ENCODE measurements around the gene DCAKD.
A peak's percentile ranks its signal among the peaks of the same experiment; 100 is the strongest.

Gene DCAKD

DNA sequence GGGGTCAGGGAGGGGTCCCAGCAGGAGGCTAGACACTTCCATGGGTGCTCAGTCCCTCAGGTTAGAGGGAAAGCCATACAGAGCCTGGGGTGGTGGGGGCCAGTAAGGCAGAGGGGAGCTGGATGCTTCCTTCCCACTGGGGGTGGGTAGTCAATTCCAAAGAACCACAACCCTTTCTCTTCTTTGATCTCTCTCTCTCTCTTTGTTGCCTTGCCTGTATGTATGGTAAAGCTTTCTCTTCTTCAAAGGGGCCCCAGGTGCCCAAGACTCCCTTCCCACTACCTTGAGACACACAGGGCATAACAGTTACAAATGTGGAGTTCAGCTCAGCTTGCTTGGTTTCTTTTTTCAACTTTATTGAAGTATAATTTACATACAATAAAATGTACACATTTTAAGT lies 52.8 kb downstream of the DCAKD start:
- DNase-seq, result no peak

DNA sequence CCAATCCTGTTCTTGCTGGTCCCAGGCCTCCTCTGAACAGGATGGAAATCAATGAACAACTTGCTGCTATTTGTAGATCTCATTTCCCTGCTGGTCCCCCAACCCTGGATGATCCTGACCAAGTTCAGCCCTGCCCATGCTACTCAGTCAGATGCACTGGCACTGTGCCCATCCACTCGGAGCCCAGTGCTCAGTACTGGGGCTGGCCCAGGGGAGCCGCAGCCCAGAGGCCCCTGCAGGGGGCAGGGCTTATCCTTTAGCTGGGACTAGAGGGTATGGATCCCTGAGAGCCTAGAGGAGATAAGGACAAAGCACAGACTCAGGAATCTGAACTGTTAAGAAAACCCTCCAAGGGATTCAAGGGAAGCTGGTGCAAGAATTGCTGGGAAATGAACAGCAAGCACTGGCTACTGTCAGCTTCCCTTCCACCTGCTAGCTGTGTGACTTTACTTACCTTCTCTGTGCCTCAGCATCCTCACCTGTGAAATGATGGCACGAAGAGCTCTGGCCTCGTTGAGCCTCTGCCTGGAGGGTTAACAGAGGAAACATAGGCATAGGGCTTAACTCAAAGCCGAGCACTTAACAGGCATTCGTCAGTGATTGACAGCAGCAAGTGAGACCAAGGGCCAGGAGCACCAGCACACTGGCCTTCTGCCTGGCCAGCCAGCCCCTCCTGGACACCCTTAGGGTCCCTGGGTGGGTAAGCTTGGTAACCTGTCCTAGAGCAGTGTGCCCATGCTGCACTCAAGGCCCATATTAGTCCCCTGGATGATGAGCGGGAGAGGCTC lies 53.5 kb downstream of the DCAKD start:
- no peak for DNase-seq

DNA sequence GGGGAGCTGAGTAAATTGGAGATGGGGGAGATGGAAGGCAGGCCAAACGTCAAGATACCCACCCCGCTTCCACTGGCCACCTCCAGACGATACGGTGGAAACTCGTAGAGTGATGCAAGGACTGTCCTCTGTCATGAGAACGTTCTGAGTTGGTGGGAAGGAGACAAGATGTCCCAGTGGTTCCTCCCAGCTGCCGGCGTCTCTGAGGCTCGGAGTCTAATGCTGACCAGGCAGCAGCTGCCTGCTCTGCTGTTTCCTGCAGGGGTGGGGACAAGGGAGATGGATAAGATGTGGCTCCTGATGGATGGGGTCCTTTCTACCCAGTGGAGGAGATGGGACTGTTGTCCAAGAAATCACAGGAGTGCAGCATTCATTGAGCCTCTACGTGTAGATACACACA lies 55.1 kb downstream of the DCAKD start:
- no peak for DNase-seq

DNA sequence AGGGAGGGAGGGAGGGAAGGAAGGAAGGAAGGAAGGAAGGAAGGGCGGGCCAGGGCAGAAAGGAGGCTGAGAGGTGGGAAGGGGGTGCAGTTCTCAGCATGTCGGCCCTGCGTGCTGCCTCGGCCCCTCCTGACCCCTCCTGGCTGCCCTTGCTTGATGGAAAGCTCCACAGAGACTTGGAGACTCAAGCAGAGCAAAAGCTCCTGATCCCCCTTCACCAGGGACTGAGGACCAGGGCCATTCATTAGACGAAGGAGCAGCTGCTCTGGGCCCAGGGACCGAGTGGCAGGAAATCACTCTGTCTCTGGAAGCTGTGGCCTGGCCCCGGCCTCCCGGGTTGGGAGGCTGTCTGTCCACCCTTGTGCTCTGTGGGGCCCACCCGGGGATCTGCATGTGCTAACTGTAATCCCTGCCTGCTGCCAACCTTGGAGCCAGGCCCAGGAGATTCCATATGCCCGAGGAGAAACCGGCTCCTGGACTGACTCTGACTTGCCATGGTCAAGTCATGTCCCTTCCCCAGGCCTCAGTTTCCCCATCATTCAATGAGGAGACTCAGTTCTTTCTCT lies 55.9 kb downstream of the DCAKD start:
- no peak for DNase-seq

DNA sequence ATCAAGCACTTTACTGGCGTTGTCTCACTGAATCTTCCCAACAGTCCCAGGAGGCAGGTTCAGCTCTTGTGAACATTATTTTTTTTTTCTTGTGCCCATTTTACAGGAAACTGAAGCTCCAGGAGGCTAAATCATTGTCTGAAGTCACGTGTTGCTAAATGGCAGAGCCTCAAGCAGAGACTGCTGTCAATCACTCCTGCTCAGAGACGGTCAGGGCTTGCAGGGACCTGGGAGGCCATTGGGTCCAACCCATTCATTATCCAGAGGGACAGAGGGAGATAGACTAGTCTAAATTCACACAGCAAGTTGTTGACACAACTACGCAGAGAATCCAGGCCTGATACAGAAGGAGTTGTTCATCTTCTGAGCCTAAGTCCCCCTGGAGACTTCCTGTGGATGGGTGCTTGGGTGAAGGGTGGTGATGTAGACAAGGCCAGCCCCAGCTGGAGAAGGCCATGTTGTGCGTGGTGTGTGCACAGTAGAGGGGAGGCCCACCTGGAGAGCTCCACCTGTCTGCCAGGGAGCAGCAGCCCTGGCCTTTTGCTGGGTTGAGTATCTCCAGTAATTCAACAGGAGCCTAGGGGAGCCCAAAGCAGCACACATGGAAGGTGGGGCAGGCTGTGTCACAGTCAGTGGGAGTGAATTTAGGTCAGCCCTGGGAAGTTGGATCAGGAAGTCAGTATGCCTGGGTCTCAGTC lies 59.0 kb downstream of the DCAKD start:
- DNase-seq, result no peak

DNA sequence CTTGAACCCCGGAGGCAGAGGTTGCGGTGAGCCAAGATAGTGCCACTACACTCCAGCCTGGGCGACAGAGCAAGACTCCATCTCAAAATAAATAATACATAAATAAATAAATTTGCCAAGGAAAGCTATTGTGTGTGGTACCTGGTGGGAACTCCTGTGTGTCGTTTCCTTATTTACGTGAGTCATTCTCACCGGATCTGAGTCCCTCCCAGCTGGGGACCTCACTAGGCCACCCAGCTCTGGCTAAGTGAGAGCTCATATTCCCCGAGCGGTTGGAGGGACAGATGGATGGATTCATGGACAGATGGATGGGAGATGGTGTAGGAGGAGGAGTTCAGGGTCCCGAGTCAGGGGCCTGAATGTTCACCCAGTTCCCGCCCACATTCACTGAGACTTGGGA lies 60.4 kb downstream of the DCAKD start:
- no peak for DNase-seq

DNA sequence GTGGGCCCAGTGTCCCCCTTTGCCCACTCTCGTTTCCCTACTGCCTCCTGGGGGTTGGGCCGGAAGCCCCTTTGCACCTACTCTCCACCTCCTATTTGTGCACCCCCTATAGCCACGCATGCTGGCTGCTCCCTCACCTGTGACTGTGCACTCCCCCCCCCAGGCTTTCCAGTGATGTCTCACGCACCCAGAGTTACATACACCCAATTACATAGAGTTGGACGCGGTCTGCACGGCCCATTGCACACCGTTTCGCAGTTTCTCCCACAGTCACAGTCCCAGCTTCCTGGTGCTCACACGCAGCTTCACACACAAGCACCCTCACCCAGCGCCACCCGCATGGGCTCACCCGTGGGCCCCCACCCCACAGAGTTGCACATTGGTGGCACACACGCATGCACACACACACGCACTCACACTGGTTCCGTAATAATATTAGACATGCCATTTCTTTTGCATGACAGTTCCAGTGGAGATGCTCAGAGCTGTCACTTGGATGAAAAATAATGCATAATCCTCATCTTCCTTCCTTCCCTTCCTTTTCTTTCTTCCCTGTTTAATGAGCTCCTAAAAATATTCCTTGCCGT lies 61.8 kb downstream of the DCAKD start:
- DNase-seq, result no peak

DNA sequence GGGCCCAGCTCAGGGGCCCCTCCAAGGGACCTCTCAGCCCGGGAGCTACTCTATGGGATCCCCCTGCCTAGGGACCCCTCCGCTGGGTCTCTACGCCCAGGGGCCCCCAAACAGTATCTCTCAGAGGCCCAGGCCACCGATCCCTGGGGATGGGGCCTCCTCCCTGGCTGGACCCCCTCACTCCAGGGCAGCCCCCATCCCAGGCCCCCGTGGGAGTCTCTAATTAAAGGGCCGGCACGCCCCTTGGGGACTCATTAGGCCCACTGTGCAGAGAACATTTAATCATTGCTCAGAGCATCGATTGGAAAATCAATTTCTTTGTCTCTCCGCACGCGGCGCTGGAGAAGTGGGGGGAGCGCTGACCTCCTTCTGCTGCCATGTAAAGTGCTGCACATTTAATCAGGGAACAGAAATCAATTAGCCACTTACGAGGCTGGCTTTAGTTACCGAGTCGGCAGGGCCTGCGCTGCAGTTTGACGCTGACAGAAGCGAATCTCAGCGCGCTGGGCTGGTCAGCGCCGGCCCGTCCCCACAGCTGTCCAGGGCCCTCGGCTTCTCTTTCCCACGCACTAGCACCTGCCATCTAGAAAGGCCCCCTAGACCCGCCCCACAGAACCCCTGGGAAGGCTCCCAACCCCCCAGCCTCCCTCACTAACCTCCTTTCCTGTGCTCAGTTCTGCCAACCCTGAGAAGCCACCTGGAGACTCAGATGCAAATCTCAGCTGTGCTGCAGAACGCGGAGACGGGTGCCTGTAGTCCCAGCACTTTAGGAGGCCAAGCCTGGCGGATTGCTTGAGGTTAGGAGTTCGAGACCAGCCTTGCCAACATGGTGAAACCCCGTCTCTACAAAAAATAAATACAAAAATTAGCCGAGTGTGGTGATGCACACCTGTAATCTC lies 63.1 kb downstream of the DCAKD start:
- no peak for DNase-seq

DNA sequence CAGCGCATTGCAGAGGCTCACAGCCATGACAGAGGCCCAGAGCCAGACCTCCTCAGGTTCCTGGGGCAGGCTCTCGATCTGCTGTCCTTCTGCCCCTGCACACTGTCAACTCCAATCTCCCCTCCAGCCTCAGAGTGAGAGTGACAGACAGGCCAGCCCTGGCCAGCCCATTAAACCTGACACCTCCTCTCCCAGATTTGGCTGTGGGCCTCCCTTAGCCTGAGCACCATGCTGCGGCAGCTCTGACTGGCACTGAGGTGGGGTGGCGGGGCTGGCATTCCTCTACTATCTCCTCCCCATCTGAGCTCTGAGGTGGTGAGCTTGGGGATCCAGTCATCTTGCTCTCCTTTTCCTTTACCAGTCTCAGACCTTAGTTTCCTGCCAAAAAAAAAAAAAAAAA lies 67.9 kb downstream of the DCAKD start:
- no peak for DNase-seq

DNA sequence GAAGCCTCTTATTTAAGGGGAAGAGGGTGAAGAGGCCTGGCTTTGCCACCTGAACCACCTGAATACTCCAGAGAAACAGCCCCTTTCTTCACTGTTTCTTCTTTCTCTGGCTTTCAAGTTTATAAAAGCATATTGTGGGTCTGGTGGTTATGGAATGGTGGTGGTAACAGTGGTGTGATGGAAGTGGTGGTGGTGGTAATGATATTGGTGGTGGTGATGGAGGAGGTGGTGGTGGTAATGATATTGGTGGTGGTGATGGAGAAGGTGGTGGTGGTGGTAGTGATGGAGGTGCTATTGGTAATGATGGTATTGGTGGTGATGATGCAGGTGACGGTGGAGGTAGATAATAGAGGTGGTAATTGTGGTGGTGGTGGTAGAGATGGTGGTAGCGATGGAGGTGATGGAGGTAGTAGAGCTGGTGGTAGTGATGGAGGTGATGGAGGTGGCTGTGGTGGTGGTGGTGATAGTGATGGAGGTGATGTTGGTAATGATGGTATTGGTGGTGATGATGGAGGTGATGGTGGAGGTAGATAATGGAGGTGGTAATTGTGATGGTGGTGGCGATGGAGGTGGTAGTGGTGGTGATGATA lies 69.2 kb downstream of the DCAKD start:
- DNase-seq, result no peak

DNA sequence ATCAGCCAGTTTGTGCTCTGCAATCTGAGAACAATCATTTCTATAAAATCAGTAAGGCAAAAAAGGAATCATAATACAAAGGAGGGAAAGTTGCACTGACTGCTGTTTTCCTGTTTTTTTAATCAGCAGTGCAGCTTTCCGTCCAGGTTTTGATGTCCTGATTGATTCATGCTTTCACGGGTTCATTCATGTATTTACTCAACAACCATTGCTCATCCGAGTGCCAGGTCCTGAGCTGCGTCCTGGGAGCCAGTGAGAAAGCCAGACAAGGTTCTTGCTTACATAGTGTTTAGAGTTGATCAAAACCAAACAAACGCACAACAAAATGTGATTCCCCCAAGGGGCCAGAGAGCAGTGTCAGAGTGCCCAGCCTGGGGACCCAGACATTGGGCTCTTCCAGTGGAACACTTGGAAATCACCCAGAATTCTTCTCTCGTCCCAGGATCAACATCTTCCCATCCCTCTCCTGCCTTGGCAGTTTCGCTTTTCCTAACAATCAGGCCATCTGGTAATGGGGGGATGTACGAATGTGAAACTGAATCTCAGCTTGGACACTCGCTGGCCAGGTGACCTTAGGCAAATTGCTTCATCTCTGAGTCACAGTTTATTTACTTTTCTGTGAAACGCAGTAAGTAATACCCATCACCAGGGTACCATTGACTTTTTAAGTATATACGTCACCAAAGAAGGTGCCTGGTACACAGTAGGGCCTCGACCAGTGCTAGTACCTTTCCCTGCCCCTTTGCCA lies 70.0 kb downstream of the DCAKD start:
- DNase-seq, result peak; percentile 17

DNA sequence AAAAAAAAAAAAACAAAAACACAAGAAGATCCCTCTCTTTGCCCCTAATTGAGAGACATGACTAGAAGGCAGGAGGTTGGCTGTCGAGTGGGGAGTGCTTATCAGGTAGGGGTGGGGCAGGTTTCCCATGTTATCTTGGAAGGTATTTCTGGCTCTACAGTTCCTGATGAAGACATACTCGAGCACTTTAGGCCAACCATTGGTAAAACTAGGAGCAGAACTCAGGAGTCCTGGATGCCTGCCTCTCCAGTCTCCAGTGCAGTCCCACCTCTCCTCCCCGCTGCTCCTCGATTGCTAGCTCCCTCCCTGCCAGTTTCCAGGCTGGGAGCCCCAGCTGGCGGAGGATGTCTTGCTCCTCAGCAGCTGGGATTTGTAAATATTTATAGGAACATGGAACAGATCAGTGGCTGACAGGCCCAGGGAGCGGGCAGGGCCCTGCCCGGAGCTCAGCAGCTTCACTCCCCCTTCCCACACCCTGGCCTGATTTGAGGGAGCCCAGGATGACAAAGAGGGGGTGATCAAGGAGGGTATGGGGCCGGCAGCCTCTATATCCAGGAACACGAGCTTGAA lies 71.9 kb downstream of the DCAKD start:
- no peak for DNase-seq

DNA sequence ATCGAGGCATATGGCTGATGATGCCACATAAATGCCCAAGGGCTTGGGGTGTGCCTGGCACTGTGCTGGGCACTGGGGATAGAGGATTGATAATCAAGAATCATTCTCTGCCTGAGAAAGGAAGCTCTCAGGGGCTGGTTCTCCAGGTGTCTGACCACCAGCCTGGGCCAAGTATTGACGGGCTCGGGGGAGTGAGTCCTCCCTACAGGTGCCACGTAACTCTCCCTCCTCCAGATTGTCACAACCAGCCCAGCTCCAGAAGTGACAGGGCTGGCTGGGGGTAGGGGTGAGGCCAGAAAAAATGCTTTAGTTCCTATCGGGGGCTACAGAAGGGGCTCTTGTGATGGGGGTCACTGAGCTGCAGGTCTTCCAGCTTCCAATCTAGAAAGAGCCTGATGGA lies 72.6 kb downstream of the DCAKD start:
- DNase-seq, result no peak

DNA sequence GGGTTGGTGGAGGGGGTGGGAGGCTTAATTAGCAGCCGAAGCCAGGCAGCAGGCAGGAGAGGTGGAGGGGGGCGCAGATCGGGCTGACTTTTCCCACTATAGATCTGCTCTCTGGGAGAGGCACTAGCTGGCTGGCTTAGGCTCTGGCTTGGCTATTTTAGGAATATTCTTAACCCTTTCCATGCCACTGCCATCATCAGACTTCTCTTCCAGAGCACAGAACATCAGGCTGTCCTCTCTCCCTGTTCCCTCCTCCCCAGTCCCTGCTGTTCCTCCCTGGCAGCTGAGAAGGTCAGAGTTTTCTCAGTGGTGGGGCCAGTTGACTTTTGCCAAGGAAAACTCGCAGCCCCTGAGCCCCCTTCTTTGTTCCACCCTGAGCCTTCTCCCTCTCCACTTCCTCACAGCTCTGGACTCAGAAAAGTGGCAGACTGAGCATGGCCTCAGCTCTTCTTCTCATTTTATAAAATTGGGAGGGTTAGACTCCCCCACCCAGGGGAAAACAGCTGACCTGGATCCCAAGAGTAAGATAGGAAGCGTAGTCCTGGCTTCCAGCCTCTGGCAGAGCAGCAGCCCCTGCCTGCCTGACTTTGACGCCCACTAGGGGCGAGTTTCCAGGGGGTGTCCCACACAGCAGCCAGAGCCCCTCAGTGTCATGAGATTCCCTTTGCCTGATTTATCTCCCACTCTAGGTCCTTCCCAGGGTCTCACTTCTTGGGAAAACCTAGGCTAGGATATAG lies 73.5 kb downstream of the DCAKD start:
- no peak for DNase-seq

DNA sequence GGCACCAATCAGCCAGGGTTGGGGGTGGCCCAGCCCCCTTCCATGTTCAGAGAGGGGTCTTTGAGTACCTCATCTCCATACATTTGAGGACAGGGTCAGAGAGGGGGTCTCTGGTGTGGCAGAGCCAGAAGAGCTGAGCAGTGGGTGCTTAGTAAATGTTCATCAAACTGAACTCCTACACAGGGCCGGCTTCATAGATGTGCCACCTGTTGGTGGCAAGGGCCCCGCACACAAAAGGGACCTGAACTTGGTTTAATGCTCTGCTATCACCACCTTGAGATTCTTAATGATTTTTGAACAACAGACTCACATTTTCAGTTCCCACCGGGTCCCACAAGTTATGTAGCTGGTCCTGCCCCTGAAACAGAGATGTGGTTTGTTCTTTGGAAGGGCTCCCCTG lies 74.4 kb downstream of the DCAKD start:
- no peak for DNase-seq

DNA sequence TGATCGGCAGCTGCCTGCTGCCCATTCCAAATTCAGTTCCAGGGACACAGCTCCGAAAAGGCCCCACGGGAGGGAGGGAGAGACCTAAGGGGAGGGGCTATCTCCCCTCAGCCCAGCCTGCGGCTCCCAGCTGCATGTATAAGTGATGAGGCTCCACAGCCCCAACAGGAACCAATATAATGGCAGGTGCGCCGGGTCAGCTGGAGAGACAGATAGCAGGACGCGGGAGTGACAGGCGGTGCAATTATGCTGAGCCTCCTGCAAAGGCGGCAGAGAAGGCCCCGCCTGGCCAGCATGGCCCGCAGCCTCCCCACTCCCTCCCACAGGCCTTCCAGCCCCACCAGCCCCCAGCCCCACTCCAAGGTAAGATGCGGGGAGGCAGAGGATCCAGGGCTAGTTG lies 75.2 kb downstream of the DCAKD start:
- no peak for DNase-seq
